GM19452 (cell line): ENCODE results near the gene ARID1B.

Source experiments
- ATAC-seq: cut with Tn5 transposase; IDR thresholded peaks from one replicate; pipeline ENCODE4 v1.9.1; 2021; ENCODE audit not compliant: unreplicated experiment

The ARID1B gene

GRCh38 chr6:157253017-157253416 is 475.8 kb downstream of the ARID1B start:
- no peak for ATAC-seq

- no peak for ATAC-seq
These were observed 476.5 kb downstream of the ARID1B start for GRCh38 chr6:157253699-157254098.

GRCh38 chr6:157254538-157254937 is 477.4 kb downstream of the ARID1B start:
- ATAC-seq: no peak

GRCh38 chr6:157255079-157255478 is 477.9 kb downstream of the ARID1B start:
- ATAC-seq: no peak

GRCh38 chr6:157258878-157259277 is 481.7 kb downstream of the ARID1B start:
- ATAC-seq: no peak

GRCh38 chr6:157259443-157259842 is 482.3 kb downstream of the ARID1B start:
- no peak for ATAC-seq
